GM23248 (cell line): ENCODE results near the gene ZNF208.

ENCODE experiments used
- EZH2 ChIP-seq: fragments of 200-600 bp; sonication (generic); IDR thresholded peaks from 2 replicates; pipeline ENCODE4 v1.6.1; 2018; ENCODE audit warnings: antibody characterized with exemption, mild to moderate bottlenecking; ENCODE audit not compliant: insufficient read depth, poor library complexity, severe bottlenecking
- EZH2phosphoT487 ChIP-seq: fragments of 200-600 bp; sonication (generic); IDR thresholded peaks from 2 replicates; pipeline ENCODE4 v1.6.1; 2018; ENCODE audit warnings: antibody characterized with exemption, moderate library complexity, mild to moderate bottlenecking, low read depth; ENCODE audit not compliant: insufficient read depth

DNA sequence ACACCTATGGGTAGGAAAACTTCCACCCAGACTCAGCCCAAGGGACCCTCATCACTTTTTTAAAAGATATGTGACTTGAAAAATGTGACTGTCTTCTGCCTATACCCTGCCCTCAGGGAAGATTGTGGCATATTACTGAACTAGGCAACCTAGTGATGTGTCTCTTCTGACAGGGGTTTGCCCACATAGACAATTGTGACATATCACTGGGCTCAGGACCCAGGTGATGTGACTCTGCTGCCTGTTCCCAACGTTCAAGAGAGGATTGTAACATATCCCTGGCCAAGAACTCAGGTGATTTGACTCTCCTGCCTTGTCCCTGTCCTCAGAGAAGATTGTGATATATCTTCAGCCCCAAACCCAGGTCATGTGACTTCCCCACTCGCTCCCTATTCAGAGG lies 88.5 kb downstream of the ZNF208 start:
- TF ChIP-seq EZH2 (no peak), EZH2phosphoT487 (no peak)
